SK-MEL-5 (cell line): ENCODE data around the gene ADPRH. TPM values are rescaled to one million over a fixed set of nuclear protein-coding genes. Genes with fewer than 3 reads are reported as not detected.
"Not testable (repeated sequence)": the region's sequence is repeated elsewhere in the genome, so short reads cannot be mapped to it uniquely, and the experiment has no call there.

Source experiments
- DNase-seq: peaks from one replicate; pipeline ENCODE4 v3.0.0-alpha.2; 2016; ENCODE audit warnings: low read depth, low spot score
- in situ Hi-C: cut with HindIII; loops from 2 replicates; pipeline ENCODE4 v1.10.0; 2016; ENCODE audit warnings: low sequenced_read_pairs, high pct_unique_total_duplicates, low pct_unique_long_range_greater_than_20kb
- total RNA-seq: library from RNA; depleted of rRNA; stranded (reverse); fragments of >200 nt; shearing (Covaris generic); gene quantifications from 2 replicates; pipeline ENCODE4 v1.2.3, GENCODE V29; 2014

The ADPRH gene
- total RNA-seq, 1 experiment from 2014 or later = 1.6 TPM

- no peak for DNase-seq
- in situ Hi-C loops = no loop called here
Observed at GRCh38 chr3:119557192-119557876, 22.0 kb upstream of the ADPRH start.

- no peak for DNase-seq
- in situ Hi-C loops = no loop called here
Observed at GRCh38 chr3:119557877-119558269, 21.4 kb upstream of the ADPRH start.

- in situ Hi-C loops = no loop called here
- no peak for DNase-seq
Observed at GRCh38 chr3:119558626-119559317, 20.5 kb upstream of the ADPRH start.

DNA sequence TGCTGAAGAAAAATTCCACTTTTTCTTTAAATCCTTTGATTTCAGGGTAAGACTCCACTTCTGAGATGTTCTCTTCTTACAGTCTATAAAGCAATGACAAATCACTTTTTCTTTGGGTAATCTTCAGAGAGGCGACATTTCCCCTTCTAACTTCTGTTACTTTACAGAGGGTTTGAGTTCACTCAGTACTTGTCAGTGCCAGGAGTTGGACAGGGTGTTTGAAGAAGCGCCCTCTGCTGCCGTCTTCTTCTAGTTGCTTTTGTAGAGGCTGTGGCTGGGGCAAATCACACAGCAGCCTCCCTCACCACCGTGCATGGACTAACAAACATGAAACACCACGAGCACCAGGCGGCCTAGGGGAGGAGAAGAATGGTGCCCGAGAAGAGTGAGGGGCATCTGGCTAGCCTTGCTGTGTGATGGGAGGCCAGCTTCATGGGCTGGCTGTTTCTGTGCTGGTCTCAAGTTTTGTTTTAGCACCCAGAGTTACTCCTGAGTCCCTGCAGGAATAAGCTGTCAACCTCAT lies 19.8 kb upstream of the ADPRH start, which contains the start of gene CD80:
TSS of gene CD80 (minus strand) at position 174 of the 523 bp plus-strand sequence. CDS start 1,886 bp downstream, outside the sequence.
- DNase-seq = peak; percentile 74
- in situ Hi-C loops = no loop called here

GRCh38 chr3:119560160-119560559 lies 19.1 kb upstream of the ADPRH start:
- no peak for DNase-seq
- in situ Hi-C loops = no loop called here

- no peak for DNase-seq
- in situ Hi-C loops = no loop called here
Observed at GRCh38 chr3:119562307-119562961, 16.9 kb upstream of the ADPRH start.

DNA sequence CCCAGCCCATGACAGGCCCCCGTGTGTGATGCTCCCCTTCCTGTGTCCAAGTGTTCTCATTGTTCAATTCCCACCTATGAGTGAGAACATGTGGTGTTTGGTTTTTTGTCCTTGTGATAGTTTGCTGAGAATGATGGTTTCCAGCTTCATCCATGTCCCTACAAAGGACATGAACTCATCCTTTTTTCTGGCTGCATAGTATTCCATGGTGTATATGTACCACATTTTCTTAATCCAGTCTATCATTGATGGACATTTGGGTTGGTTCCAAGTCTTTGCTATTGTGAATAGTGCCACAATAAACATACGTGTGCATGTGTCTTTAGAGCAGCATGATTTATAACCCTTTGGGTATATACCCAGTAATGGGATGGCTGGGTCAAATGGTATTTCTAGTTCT lies 16.0 kb upstream of the ADPRH start:
- in situ Hi-C loops, DNase-seq: not testable (repeated sequence)

DNA sequence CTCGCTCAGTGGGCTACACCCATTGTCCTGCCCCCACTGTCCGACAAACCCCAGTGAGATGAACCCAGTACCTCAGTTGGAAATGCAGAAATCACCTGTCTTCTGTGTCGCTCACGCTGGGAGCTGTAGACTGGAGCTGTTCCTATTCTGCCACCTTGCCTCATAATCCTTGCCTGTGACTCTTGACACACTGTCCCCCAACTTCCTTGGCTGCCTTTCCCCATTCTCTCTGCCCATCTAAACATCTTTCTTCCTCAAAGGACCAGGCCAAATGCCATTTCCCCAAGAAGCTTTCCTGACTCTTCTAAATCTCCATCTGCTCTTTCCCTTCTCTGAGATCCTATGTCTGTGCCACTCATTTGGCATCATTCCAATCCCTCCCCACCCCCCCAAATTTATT lies 10.1 kb upstream of the ADPRH start:
- DNase-seq = no peak
- in situ Hi-C loops = no loop called here

- in situ Hi-C loops = no loop called here
Observed at GRCh38 chr3:119570229-119570628, 9.1 kb upstream of the ADPRH start.

GRCh38 chr3:119571230-119571629 lies 8.1 kb upstream of the ADPRH start:
- in situ Hi-C loops = no loop called here

More at GRCh38 chr3:119570229-119570628, 9.1 kb upstream of the ADPRH start:
- no peak for DNase-seq

GRCh38 chr3:119571688-119572087 lies 7.6 kb upstream of the ADPRH start:
- in situ Hi-C loops = no loop called here
- DNase-seq = no peak

More at GRCh38 chr3:119571230-119571629, 8.1 kb upstream of the ADPRH start:
- DNase-seq = no peak

DNA sequence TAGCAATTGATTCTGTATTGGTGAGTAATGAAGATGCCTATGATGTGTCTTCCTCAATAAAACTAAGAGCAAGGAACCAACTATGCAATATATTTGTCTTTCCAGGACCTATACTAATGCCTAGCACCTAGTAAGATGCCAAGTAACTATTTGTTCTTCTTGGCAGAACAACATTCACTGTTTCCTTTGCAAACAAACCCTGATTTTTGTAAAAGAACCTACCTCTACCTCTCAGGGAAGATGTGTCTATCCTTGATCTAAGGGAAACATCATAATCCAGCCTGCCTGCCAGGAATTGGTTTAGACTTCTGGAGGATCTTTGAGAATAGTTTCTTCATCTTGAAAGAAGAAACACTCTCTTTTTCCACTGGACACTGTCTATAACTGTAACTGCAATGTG lies 3.8 kb upstream of the ADPRH start:
- no peak for DNase-seq
- in situ Hi-C loops = no loop called here

DNA sequence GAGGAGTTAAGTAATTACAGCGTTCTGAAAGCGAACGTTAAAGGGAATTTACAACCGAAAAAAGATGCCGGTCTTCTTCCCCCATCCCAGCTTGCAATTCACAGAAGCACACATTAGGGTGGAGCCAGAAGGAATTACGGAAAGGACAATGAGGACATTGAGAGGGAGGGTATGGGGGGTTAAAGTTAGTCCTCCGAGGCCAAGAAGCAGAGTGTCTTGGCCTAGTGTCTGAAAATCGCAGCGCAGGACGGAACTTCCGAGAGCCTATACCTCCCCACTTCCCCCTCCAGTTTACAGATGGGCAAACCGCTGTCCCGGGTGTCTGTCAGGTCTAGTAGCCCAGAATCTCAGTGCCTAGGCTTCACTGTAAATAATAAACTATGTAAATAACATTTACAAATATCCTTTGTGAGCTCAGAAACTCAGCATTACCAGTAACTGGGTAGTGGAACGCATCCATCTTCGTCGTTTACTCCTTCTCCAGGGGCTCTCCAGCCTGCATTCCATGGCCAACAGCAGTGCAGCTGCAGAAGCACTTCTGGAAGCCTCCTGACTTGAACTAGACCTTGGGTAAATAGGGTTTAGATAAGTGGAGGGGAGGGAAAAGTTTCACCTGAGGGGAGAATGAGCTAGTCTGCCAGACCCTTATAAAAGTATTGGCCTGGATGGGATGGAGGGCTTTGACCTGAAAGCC lies 922 bp downstream of the ADPRH start:
- peak; percentile 65 for DNase-seq
- in situ Hi-C loops = no loop called here

- no peak for DNase-seq
- in situ Hi-C loops = no loop called here
Observed at GRCh38 chr3:119582178-119582577, 2.9 kb downstream of the ADPRH start.

DNA sequence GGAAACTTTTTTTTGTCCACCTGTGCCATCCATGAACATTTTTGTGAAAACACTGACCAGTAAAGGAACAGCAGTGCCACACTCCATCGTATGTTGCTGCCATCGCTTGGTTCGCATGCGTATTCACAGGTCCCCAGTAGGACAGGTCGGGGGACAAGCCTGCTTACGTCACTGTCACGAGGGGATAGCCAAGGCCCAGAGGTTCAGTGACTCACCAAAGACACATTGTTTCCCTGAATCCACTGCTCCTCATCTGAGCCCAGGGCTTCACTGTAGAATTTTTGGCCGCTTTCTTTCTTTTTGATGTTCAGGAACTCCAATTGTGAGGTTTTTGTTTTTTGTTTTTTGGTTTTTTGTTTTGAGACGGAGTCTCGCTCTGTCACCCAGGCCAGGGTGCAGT lies 5.9 kb downstream of the ADPRH start:
- in situ Hi-C loops = no loop called here
- DNase-seq = no peak

DNA sequence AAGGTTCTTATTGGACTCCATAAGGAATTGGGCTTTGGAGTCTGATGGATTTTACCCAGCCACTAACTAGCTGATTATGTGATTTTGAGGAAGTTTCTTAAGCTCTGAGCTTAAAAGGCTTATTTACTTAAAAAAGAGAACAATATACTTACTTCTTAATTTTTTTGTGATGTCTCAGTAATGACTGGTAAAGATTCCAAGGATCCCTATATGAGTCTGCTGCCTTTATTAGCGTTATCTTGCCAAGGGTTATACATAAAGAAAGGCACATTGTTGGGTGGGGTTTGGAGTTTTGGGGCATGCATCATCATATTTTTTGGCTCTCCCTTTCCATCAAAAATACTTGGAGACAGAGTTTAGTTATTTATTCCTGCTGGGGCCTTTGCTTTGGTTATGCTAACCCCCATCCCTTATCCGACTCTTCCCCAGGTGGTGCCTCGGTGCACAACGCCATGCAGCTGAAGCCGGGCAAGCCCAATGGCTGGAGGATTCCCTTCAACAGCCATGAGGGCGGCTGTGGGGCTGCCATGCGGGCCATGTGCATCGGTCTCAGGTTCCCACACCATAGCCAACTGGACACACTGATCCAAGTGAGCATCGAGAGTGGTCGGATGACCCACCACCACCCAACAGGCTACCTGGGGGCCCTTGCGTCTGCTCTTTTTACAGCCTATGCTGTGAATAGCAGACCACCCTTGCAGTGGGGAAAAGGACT lies 6.7 kb downstream of the ADPRH start:
- no peak for DNase-seq
- in situ Hi-C loops = no loop called here

GRCh38 chr3:119586733-119587172 lies 7.5 kb downstream of the ADPRH start:
- in situ Hi-C loops = no loop called here
- DNase-seq = no peak
